Measurements from ENCODE around the gene SEMA3E.

Gene SEMA3E

DNA sequence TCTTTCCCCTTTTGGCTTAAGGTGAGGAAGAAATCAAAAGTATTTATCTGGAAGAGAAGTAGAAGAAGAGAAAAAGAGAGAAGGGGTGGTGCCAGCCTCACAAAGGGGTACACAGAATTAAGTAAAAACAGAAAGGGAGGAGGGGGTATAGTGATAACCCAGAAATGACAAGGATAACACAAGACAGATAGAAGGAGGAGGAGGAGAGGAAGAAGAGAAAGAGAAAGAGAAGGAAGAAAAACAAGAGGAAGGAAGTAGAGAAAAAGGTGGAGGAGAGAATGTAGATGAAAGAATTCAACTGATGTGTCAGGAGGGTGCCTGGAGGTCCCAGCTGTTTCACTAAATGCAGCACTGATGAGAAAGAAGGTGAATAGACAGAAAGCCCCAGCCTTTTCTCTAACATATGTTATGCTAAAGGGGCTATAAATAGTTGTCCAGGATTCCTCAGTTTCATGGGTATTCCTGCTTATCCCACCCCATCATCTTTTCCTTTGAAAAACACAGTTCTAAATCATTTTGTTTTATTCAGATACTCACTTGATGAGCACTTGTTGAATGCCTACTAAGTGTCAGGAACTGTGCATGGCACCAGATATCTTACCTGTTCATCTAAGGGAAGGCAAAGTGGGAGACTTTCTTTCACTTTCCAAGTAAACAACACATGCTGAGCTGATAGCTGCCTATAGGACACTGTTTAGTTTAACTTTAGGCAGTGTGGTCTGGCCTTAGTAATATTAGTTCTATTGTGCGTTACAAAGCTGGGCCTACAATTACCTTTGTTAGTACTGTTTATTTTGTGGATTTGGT is 8.0 kb downstream of the SEMA3E start:
- no peak for DNase-seq

GRCh38 chr7:83640240-83640639 is 8.7 kb downstream of the SEMA3E start:
- DNase-seq, result no peak

DNA sequence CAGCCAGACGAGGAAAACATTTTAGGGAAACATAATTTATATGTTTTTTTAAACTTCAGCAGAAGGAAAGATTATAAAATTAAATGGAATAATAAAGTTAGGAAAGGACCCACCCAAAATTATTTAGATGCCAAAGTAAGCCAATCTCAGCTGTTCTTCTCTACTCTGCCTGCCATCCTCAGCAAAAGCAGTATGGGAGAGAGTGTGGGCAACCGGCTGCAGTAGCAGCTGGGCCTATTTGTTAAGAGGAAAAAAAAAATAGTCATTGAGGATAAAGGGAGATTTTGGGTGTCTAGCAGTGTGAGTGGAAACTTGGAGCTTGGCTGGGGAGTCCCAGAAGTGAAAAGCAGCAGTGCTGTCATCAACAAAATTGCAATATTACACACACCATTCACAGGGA is 15.4 kb downstream of the SEMA3E start:
- no peak for DNase-seq

- DNase-seq, result no peak
These were observed 19.6 kb downstream of the SEMA3E start for GRCh38 chr7:83629117-83629880.

GRCh38 chr7:83617858-83618257 is 31.1 kb downstream of the SEMA3E start:
- no peak for DNase-seq

- DNase-seq, result no peak
These were observed 34.8 kb downstream of the SEMA3E start for GRCh38 chr7:83614112-83614511.

- no peak for DNase-seq
These were observed 35.7 kb downstream of the SEMA3E start for GRCh38 chr7:83613232-83613631.

DNA sequence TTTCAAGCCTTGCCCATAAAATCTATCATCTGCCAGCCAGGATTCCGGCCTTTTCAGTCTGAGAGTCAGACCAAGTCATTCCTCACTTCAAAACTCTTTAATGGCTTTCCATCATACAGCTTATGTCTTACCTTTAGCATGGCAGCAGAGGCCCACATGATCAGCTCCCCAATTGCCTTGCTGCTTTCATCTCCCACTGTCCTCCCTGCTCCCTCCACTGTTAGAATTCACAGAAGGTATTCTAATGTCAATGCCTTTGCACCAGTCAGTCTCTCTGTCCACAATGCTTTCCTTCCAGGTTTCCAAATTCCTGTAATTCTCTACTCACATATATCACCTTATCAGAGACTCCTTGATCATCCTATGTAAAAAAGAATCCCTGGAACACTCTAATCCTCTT is 37.2 kb downstream of the SEMA3E start:
- no peak for DNase-seq

DNA sequence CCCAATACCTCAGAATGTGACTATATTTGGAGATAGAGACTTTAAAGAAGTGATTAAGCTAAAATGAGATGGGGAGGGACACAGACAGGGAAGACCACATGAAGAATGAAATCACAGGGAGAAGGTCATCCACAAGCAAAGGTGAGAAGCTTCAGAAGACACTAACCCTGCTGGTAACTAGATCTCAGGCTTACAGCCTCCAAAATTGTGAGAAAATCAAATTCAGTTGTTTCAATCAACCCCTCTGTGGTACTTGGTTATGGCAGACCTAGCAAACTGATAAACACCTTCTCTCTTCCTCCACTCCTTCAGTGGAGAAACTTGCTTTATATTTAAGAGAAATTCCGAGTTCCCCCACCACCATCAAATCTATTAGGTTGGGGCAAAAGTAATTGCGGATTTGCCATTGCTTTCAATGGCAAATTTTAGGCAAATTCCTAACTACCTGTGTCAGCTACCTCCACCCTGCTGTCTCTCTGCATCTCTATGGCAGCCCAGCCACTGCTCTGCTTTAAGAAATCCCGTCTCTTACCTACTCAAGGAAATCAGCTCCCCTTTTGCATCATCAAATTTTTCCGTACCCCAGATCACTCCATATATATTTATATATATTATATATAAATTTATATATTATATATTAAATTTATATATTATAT is 38.2 kb downstream of the SEMA3E start:
- no peak for DNase-seq

DNA sequence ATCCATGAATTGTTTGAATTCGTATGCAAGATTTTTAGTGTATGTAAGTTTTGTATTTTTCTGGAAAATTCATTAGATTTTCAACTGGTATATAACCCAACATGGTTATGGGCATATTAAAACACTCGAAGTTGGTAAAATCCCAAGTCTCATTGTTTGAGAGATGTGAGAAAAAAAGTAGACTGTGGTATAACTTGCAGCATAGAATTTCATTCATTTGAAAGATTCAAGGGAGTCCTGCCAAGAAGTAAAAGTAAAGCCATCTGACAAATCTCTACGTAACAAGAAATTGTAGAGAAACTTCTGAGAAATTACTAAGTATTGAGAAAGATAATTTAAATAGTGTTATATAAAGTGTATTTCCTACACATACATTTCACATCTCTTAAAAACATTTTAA is 40.2 kb downstream of the SEMA3E start:
- DNase-seq, result no peak

- DNase-seq, result no peak
These were observed 45.3 kb downstream of the SEMA3E start for GRCh38 chr7:83603649-83604048.

- no peak for DNase-seq
These were observed 49.8 kb downstream of the SEMA3E start for GRCh38 chr7:83599131-83599530.

DNA sequence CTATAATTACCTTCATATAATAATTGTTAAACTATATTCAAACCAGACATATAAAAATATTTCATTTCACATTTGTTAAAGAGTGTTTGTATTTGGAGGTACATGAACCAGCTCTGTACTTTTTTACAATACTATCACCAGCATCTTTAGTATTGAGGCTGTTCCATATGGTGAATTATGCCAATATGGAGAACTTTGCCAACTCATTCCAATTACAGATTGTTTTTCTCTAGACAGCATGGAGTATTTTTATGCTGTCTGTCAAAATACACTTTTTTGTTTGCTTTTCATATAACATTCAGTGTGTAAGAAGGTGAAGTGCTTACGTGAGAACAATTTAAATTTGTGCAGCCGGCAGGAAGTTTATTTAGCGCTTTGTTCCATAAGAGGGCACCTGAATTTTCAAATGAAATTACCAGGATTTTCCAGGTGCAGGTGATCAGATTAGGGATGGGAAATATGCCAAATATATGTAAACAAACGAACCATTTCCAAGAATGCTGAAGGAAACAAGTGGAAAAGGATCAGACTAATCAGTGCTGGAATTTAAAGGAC is 54.9 kb downstream of the SEMA3E start:
- DNase-seq, result no peak

DNA sequence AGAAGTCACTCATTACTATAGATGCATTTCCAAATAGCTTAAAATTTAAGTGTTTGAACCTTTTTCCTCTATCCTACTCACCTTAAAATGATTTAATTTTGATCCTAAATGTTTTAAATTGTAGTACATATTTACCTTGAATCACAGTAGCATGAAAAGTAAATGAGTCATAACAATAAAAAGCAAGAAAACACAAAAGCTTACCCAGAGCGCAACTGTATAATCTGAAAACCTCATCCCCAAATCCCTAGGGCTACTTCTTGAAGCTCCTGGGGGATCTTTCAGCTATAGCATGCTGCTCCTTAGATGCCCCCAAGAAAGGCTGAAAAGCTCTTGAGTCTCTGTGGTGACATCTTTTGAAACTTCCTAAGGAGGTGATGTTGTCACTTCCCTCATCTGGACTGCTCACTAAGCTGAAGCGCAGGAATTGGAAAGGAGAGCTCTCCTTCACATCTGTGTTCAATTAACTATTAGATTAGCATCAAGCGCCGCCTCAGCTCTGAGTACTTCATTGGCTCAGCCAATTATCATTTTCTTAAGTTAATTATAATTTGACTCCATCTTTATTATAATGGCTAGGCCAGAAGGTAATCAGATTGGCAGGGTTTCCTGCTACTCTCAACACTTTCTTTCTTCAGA is 60.2 kb downstream of the SEMA3E start:
- DNase-seq, result no peak

DNA sequence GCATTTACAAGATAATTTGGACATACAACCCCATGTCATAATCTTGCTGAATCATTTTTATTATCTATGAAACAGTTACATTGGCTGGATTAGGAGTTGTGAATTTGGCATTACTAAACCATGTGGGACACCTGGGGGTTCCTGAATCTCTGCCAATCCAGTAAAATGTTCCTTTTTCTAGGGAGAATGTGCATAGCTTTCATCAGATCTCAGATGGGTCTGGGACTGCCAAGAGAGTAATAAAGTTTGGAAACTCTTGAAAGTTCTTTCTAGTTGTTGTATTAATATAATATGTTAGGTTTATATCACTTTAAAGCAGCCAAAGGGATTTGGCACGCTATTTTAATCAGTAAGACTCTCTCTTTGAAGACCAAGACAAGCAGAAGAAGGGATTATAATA is 62.7 kb downstream of the SEMA3E start:
- no peak for DNase-seq

DNA sequence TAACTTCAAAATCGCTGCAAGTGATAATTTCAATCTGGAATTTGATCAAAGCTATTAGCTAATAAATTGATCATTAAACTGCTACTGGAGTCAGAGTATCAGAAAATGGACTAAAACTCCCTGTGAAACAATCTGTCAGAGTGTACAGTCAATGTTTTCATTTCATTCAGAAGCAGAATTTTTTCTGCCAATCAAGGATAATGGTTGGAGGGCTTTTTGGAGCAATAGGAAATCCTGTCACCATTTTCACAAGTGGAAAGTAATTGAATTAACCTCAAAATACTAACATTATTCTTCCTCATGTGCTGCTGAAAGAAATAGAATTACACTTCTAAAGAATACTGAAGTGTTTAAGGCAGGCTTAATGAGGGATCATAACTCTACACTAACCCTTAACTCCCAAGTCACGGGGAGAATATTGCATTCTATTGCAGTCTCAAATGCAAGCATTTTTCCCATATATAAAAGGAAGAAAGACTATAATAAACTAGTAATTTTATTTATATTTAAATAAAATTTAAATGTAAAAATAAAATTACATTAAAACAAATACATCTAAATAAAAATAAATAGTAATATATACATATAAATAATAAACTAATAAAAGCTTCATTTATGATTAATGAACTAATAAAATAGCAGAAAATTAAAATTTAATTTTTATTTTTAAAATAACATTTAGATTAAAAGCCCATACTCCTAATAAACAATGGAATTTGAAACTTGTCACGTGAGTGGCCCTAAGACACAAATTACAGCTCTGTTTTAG is 67.1 kb downstream of the SEMA3E start:
- no peak for DNase-seq

- DNase-seq, result no peak
These were observed 69.2 kb downstream of the SEMA3E start for GRCh38 chr7:83579740-83580139.

DNA sequence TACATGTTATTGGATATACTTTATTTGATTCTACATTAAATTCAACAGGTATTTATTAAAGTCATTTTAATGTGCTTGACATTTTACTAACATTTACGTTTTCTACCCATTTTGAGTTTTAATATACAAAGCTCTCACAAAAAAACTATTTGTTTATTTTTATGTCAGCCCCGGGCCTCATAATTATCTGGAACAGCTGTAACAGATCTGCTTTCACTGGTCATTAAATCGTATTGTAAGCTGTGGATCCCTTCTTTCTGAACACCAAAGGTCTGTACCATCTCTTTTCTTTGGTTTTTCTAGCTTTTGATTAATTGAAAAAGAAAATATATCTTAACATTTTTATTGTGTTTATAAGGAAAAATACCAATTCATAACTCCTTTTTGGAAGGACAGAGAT is 73.5 kb downstream of the SEMA3E start:
- no peak for DNase-seq

DNA sequence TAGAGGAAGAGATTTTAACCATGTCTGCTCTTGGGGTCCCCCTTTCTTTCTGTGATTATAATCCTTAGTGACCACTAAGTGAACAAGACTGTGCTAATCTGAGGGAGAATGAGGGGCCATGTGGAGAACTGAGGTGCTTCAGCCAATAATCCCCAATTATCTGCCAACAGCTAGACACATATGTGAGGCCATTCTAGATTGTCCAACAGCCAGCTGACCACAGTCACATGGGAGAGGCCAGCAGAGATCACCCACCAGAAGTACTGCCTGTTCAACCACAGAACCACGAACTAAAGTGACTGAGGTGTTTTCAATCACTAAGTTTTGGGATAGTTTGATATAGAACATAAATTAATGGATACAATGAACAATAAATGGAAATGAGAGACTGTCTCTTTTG is 74.3 kb downstream of the SEMA3E start:
- DNase-seq, result no peak

- no peak for DNase-seq
These were observed 86.0 kb downstream of the SEMA3E start for GRCh38 chr7:83562960-83563359.

GRCh38 chr7:83562289-83562688 is 86.7 kb downstream of the SEMA3E start:
- DNase-seq, result no peak

DNA sequence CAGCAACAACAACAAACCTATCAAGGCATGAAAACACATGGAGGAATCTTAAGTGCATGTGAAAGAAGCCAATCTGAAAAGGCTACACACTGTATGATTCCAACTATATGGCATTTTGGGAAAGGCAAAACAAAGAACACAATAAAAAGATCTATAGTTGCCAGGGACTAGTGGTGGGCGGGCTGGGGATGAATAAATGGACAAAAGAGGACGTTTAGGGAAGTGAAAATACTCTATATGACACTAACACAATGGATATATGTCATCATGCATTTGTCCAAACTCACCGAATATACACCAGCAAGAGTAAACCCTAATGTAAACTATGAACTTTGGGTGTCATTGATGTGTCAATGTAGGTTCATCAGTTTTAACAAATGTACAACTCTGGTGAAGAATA is 89.1 kb downstream of the SEMA3E start:
- DNase-seq, result no peak

Measured in left hindlimb (tissue), 1 donor.